HG02938 (cell line): ENCODE data around the gene LMAN1L.
"Not testable (repeated sequence)": the region's sequence is repeated elsewhere in the genome, so short reads cannot be mapped to it uniquely, and the experiment has no call there.

ENCODE experiments used
- ATAC-seq: cut with Tn5 transposase; IDR thresholded peaks from one replicate; pipeline ENCODE4 v1.9.1; 2021; ENCODE audit warnings: mild to moderate bottlenecking, moderate library complexity; ENCODE audit not compliant: unreplicated experiment

The LMAN1L gene

DNA sequence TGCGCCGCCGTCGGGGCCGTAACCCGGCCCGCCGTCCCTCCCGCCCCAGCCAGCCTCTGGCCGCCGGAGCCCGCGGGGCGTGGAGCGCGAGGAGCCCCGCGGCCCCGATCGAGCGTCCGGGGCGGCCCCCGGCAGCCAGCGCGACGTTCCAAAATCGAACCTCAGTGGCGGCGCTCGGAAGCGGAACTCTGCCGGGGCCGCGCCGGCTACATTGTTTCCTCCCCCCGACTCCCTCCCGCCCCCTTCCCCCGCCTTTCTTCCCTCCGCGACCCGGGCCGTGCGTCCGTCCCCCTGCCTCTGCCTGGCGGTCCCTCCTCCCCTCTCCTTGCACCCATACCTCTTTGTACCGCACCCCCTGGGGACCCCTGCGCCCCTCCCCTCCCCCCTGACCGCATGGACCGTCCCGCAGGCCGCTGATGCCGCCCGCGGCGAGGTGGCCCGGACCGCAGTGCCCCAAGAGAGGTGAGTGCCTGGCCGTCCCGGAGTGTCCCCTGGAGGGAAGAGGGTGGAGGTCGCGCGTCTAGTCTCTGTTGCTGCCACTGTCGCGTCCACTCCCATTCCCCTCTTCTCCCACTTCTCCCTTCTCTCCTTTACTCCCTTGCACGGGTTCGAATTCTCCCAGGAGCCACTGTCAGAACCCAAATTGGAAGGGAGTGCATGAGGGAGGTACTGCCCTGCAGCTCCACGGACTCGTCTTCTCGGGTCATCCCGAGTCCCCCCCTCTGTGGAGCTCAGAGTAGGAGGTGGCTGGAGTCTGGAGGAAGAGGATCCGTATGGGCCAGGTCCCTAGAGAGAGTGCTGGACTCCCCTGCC is 30.2 kb upstream of the LMAN1L start:
- ATAC-seq: no peak

DNA sequence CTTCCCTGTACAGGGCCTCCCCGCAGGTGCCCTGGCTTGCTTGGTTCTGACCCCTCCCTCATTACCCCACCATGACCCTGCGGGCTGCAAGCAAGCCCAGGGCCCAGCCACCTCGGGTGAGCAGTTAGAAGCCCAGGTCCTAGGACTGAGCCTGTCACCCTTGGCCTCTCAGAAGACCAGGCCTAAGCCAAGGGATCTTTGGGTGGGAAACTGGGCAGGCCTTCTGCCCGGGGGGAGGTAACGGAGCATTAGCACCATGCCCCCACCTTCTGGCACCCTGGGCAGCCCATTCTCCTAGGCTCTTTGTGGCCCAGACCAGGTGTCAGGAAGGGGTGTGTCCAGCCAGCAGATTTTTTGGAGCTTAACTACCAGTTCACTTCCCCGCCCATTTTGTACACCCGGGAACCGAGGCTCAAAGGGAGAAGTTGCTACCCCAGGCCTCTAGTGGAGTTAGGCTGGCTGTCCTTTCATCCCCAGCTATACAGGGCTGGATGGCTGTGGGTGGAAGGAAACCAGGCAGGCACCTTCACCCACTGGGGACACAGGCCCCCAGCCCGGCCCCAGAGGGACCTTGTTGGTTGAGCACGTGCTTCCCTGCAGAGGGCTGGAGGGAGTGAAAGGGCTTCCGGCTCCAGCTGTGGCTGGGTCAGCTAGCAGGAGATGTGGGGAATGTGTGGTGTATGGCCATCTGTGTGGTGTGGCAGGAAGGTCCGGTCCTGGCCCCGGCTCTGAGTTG is 29.4 kb upstream of the LMAN1L start:
- no peak for ATAC-seq

DNA sequence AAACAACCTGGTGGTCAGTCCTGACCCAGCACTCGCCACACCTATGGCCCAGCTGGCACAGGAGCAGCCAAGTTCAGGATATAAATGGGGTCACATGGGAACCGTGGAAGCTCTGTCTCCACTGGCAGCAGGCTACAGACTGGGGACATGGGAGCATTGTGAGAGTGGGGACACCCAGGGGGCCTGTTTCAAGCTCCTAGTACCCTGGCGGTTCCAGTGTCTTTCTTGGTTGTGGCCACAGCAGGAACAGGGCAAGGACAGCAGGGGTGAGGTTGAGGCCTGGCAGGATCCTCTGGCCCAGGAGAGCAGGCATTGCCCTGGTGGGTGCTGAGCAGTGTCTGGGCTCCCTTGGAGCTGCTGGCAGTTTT is 28.8 kb upstream of the LMAN1L start:
- no peak for ATAC-seq

DNA sequence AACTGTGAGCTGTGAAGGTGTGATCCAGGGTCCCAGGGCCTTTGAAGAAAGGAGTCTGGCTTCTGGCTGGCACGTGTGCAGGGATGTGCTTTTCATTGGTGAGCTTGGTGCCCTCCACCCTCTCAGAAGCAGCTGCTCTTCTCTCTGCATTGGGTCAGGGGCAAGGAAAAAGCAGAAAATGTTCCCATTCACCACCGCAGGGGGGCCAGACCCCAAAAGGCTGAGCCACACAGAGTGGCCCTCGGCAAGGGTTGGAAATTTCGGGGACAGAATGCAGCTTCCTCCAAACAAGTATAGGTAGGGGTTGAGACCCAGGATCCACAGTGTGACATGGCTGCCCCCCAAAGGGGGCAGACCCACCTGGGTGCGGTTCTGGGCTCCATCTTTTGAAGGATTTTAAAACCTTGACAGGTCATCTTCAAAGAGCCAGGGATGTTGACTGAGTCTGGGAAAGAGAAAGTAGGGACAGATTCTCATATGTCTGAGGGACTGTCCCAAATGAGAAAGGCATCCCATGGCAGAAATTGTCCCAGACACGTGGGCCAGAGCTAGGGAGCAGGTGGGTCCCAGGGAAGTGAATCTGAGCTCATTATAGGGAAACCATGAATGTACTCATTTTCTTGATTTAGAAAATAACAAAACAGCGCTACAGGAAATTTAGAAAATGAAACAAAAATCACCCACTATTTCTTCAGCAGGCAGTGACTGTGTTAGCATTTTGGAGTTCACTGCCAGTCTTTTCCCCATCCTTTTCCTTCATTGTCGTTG is 28.0 kb upstream of the LMAN1L start:
- no peak for ATAC-seq

DNA sequence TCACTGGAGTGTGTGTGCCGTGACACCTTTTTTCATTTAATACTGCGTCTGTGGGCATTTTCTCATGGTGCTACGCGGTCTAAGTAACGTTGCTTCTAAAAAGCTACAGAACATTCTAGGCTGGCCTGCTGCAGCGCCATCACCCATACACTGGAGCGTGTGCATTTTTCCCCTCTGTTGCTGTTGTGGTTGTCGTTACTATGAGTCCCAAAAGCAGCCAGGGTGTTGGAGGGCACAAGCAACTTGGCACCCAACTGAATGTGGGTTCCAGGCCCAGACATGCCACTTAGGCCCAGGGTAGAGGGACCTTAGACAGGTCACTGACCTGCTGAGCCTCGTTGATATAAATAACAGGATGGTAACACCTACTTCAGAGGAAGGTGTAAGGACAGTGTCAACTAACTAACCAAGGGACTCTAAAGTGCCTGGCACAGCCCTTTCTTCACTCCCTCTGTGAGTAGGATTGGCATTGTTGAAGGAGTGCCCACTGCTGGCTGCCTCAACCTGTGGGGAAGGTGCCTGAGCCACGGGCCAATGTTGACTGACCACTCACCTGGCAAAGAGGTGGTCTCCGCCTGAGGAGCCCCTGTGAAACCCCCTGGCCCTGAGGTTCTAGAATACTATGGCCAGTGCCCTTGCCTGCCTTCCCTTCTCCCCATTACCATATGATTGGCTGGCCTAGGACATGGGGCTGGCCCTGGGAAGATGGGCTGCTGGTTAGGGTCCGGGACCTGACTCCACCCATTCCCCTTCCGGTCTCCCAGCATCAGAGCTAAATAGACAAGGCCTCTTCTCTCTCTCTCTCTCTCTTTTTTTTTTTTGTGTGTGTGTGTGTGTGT is 27.2 kb upstream of the LMAN1L start:
- ATAC-seq: no peak

DNA sequence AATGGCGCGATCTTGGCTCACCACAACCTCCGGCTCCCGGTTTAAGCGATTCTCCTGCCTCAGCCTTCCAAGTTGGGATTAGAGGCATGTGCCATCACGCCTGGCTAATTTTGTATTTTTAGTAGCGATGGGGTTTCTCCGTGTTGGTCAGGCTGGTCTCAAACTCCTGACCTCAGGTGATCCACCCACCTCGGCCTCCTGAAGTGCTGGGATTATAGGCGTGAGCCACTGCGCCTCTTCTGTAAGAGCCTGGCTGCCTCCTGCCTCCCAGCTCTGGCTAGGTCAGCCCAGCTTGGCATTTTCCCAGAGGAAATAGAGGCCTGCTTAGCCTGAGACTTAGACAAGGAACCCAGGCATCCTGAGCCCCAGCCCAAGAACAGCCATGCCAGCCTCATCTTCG is 26.6 kb upstream of the LMAN1L start:
- not testable (repeated sequence) for ATAC-seq

DNA sequence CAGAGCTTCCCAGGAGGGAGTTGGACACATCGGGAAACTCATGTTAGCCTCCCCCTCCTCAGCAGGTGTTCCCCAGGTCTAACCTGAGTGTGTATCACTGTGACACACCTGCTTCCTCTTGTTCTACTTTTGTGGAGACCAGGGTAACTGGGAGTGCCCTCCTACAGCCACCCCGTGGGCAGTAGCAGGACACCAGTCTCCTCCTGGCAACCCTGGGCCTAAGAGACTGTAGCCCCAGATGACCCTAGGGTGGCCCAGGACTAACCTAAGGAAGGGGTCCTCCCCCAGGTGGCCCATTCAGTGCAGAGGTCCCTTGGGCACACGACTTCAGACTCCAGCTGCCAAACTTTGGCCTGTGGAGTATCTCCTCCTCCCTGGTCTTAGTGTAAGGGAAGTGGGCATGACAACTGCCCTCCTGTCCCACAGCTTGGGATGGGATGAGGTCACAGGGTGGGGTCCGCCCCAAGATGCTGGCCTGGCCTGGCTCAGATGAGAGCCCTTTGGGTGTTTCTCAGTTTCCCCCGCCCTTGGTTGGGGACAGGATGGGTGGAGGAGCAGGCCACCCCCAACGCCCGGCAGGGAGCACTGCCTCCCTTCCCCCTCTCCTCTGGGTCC is 26.0 kb upstream of the LMAN1L start:
- no peak for ATAC-seq

DNA sequence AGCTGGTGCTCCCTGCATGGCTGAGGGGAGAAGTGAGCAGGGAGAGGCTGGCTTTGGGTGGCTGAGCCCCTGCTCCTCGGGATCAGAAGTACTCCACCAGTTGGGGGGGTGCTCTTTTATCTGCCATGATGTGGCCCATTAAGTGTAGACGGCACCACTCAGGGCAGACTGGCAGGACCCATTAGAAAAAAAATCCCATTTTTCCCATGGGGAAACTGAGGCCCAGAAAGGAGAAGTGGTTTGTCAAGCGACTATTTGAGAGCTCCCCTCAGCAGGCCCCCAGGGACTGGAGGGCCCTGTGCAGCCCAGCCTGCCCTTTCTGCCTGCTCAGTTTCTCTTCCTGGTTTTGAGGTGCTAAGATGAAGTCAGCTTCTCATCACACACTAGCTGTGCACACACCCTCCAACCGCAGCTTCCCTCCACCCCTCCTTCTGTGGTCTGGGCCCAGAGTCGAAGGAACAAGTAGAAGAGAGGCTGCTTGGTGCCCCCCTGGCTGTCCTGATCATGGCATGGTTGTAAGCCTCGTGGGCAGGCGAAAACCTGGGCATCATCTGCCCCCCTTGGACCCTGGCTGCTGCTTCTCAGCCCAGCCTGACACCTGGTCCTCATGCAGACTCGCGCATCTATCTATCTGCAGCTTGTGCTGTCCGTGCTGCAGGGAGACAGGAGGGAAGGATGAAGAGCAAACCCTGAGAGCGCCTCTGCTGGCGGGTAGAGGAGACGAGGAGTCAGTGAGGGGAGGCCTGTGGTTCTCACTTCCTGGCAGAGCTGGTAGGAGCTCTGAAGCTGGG is 25.2 kb upstream of the LMAN1L start:
- ATAC-seq: peak; percentile 51

DNA sequence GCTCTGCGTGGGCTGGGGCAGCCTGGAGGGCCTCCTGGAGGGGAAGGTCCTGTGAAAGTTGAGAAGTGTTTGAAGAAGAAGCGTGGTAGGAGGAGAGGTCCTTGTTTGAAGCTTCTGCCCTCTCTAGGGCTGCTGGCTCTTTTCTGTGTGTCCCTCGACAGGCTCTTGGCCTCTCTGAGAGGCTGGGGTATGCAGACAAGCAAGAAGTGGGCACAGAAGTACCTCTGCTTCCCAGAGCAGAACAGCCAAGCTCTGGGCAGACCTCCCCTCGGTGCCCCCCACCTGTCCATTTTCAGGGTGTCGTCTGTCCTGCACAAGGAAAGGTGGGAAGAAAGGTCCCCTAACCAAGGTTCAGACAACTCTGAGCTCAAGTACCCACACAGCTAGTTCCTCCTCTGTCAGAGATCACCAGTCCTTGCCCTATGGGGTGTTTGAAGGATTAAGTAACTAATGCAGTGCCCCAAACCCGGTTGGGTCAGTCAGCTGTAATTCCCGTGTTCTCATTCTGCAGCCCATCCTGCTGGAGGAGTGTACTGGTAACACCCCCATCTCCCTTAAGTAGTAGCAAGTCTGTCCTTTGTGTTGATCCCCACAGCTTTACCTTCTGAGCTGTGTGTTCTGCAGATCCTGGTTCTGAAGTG is 24.5 kb upstream of the LMAN1L start:
- ATAC-seq: no peak

DNA sequence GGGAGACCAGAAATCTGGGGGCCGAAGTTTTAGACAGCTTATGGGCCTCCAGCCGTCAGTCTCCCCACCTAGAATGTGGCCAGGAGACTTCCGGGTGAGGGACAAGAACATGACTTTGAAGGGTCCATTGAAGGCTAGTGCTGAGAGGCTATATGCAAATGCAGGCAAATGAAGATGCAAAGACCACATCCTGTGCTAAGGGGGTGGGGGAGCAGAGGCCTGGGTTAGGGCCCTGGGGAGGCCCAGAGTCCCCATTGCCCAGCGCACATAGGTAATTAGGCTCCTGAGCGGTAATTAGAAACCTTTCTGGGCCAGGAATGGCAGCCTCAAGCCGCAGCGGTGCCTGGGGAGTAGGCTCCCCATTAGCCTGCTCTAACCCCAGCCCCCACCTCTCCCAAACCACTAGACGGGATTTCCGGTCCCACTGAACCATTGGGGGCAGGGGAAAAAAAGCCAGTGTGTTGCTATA is 23.9 kb upstream of the LMAN1L start:
- peak; percentile 28 for ATAC-seq

DNA sequence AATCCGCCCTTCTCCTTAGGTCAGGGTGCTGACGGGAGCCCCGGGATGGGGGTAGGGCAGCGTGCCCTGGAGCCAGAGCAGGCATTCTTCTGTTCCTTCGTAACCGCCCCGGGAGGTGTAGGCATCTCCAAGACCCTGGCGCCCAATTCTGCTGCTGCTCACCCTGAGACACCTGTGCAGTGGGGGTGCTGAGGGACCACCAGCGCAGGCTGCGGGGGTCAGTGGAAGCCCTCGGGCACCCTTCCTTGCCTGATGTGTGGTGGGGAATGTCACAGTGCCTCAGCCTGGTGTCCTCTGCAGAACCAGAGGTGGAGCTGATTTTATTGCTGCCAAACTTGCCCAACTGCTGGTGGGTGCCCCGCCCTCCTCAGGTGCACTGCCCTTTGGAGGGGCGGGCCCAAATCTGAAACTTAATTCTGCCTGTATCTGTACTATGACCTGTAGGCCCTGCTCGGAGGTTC is 23.4 kb upstream of the LMAN1L start:
- no peak for ATAC-seq

DNA sequence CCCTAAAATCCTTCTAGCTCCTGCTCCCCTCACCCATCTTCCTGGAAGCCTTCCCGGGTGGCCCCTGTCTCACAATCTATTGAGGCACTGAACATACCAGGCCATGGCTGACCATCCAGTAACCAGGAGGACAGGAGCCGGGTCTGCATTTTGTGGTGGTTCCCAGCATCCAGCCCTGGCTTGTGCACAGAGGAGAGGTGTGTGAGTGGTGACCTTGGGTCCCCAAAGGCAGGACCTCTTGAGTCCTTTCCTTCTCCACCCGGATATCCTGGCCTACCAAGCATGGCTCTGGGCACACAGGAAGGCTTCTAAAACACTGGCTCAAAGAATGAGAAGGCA is 22.9 kb upstream of the LMAN1L start:
- no peak for ATAC-seq

DNA sequence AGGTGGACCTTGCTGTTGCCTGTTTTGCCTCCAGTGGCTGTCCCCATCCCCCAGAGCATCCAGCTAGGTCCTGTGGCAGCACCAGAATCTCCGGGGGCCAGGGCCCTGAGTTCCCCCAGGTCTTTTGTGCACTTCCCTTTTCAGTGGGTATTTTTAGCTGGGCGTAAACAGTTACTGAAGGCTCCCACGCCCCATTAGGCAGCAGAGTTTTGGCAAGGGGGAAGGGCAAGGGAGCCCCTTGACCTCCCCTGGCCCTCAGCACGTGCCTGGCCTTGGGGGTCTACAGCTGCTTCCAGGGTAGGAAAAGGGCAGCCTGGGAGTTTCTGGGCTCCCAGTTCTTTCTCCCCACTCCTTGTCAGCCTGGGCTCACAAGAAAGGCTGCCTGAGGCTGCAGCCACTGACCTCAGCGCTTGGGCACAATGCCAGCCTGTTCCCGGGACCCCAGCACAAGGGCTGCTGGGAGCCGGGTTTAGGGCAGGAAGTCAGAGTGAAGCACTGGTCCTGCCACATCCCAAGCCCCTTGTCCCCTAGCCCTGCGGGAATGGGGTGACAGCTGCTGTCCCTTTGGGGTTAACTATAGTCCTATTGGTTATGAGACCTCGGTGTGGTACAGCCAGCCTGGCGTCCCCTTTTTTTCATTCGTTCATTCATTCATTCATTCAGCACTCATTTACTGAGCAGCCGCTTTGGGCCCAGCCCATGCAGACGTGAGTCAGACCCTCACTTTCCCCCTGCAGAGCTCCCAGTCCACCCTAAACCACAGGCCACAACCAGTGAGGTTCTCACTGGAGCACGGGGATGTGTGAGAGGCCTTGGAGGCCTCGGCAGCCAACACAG is 22.3 kb upstream of the LMAN1L start:
- no peak for ATAC-seq

DNA sequence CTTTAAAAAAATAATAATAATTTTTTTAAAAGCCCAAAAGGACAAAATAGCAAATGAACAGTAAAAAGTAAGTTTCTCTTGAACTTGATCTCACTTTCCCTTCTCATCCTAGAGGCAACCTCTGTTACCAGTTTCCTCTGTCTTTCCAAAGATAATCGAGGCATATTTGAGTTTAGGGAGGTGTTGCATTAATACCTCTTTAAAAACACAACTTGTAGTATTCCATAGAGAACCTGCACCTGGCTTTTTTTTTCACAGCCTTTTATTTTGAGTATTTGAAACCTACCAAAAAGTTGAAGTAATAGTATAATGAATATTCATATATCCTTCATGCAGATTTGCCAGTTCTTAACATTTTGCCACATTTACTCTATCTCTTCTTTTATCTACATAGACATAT is 21.6 kb upstream of the LMAN1L start:
- no peak for ATAC-seq

DNA sequence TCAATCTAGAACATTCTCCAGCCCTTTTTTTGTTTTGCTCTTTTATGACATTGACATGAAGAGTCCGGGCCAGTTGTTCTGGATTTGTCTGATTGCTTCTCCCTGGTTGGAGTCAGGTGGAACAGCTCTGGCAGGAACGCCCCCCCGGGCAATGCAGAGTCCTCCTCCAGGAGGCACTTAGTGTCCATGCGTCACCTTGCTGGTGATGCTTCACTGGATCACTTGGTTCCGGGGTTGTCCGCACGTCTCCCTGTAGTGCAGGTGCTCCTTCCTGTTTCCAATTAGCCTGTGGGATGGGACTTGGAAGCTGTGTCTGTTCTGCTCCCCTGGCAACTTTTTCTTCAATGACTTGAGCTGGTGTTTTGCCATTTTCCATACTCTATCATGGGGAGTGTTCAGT is 21.0 kb upstream of the LMAN1L start:
- no peak for ATAC-seq

DNA sequence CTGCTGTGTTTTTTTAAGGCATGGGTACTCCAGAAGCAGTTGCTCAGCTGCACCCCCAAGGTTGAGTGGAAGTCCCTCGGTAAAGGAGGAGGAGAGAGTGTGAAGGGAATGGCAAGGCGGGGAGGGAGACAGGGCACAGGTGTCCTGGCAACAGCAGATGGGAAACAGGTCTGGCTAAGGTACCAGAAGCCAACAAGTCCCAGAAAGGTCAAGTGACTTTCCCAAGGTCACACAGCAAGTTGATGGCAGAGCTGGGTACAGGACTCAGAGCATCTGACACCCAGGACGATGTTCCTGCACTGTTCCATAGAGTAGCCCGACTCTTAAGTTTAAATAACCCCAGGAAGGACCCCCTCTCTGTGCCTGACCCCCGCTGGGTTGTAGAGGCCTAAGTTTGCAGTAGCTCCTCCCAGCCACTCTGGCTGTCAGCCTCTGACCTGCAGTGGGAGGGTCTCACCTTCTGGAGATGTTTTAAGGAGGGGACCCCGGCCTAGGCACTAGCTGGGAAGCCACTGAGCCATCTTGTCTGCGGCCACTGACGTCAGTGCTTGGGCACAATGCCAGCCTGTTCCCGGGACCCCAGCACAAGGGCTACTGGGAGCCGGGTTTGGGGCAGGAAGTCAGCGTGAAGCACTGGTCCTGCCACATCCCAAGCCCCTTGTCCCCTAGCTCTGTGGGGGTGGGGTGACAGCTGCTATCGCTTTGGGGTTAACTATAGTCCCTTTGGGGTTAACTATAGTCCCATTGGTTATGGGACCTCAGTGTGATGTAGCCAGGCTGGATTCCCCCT is 20.2 kb upstream of the LMAN1L start:
- ATAC-seq: no peak
